ENCODE results near the gene EMP1.

EMP1 gene

DNA sequence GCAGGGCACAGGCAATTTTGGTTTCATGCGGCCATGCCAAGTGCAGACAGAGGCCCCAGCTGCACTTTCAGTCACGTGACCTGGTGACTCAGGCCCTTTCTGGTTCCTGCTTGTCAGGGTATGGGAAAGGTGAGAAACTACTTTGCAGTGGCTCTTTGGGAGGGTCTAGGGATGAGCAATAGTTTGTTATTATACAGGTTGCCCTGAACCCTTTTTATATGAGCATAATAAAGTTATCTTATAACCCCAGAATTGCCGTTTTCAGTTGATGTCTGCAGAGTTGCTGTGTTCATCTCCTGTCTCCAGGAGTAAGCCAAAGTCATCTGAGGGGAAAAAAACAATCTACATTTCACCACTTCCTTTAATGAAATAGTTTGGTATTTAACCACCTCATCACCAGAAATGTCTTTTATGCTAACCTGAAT, 30.9 kb upstream of the EMP1 start:
- H3K4me3 ChIP-seq (ENCODE audit: low read depth, low read length): no peak overlapping the region
- TF ChIP-seq, protein P1, sequence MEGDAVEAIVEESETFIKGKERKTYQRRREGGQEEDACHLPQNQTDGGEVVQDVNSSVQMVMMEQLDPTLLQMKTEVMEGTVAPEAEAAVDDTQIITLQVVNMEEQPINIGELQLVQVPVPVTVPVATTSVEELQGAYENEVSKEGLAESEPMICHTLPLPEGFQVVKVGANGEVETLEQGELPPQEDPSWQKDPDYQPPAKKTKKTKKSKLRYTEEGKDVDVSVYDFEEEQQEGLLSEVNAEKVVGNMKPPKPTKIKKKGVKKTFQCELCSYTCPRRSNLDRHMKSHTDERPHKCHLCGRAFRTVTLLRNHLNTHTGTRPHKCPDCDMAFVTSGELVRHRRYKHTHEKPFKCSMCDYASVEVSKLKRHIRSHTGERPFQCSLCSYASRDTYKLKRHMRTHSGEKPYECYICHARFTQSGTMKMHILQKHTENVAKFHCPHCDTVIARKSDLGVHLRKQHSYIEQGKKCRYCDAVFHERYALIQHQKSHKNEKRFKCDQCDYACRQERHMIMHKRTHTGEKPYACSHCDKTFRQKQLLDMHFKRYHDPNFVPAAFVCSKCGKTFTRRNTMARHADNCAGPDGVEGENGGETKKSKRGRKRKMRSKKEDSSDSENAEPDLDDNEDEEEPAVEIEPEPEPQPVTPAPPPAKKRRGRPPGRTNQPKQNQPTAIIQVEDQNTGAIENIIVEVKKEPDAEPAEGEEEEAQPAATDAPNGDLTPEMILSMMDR (IDR thresholded peaks at IDR 0.05; ENCODE audit: low read depth, low read length): no peak

DNA sequence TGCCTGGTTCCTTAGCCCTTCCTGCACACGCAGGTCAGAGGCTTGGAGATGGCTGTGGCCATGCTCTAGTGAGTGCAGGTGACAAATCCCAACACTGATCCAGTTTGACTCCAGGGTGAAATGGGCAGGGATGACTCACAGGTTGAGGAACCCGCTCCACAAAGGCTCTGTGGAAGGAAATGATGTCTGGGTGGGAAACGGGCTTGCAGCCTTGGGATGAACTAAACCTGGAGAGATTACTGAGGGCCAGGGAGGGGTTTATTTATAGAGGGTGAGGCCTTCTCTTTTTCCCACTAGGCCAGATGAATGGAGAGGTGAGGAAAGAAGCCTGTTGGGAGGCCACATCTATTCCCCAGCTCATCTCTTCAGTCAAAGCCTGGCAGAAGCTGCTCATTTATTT, 29.3 kb upstream of the EMP1 start:
- H3K4me3 ChIP-seq (ENCODE audit: low read depth, low read length): no peak overlapping the region
- TF ChIP-seq, protein P1 (IDR thresholded peaks at IDR 0.05; ENCODE audit: low read depth, low read length): no peak

DNA sequence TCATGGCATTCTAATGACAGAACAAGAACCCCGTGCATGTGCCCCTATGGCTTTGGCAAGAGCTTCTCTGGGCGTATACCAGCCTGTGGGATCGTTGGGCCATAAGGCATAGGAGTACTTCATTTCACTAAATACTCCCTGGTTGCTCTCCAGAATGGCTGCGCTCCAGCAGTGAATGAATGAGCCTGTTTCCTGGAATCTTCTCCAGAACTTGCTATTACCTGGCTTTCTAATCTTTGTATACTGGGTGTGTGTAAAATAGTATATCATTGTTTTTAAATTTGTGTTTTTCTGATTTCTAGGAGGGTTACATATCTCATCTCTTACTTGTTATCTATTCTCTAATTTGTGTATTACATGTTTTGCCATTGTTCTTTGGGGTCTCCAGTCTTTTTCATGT, 28.6 kb upstream of the EMP1 start:
- H3K4me3 ChIP-seq (ENCODE audit: low read depth, low read length): no peak overlapping the region
- TF ChIP-seq, protein P1 (IDR thresholded peaks at IDR 0.05; ENCODE audit: low read depth, low read length): no peak

DNA sequence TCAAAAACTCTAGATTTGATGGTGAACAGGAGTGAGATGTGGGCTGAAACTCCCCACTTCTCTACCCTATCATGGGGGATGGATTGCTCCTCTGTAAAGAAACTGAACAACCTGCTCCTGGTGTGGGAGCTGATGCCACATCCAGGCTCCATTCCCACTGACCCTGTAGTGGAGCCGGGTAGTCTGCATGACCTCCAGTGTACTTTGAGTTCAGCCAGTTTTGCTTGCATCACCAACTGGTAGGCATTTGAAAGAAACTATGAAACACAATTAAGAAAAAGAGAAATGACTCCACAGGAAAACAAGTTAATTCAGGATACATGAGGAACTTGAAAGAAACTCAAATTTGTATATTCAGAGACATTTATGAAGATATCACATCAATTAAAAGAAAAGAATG, 27.3 kb upstream of the EMP1 start:
- TF ChIP-seq, protein P1 (IDR thresholded peaks at IDR 0.05; ENCODE audit: low read depth, low read length): no peak
- H3K4me3 ChIP-seq (ENCODE audit: low read depth, low read length): no peak overlapping the region

DNA sequence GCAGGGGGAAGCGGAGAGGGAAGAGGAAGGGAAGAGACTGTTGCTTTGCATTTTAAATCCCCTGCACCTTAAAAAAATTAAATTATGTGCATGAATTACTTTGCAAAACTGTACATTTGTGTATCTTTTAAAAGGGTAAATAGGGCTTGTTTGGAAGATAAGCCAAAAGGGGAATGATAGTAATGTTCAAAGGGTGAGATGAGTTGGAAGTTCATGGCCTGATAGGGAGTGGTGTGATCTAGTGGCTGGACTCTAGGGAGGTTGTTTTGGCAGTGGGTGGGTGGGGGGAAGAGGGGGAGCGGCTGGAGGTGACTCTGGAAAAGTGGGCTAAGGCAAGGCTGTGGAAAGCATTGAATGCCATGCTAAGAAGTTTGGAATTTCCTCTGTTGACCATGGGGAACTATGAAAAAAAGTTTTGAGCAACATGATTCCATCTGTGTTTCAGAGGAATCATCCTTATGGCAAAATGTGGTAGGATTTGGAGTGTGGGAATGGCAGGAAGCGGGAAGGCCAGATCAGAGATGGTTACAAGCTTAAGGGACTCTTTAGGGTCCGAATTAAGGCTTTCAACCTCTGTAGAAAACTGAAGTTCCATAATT, 25.5 kb upstream of the EMP1 start:
- no peak overlapping the region for H3K4me3 ChIP-seq (ENCODE audit: low read depth, low read length)
- TF ChIP-seq, protein P1 (IDR thresholded peaks at IDR 0.05; ENCODE audit: low read depth, low read length): no peak

DNA sequence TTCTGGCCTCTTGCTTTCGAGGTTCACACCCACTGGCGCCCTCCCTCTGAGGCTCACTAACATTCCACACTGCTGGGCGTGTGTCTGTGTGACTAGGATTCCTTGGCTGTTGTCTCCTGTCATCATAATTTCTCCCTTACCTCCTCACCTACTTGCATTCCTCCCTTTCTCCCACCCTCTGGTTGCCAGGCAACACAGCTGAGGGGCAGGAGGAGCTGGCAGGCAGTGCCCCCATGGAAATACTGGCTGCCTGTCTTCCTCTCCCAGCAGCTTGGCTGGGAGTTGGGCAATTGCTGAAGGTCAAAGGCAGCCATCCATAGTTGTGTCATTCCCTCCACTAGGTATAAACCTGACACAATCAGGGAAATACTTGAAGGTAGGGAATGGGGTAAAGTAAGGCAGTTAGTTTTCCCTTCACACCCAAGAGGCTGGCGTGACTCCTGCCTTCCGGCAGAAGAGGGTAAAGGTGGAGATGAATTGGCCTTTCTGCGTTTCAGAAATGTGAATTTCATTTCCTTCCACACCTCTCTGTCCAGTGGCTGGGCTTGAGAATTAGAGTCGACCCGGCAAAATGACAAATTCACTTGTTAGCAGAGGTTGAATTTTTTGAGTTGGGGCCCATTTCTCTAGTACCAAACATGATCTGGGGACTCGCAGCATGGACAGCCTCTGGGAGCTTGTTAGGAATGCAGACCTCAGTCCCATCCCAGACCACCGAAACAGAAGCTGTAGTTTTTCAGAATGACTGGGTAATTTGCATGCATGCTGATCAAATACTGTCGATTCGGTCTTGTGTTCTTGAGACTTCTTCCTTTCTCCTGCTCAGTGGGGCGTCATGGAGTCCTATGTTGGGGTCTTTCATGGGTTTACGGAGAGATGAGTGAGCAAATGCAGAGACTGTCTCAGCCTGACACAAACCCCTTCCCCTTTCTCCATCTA, 24.3 kb upstream of the EMP1 start:
- H3K4me3 ChIP-seq (ENCODE audit: low read depth, low read length): no peak overlapping the region
- TF ChIP-seq, protein P1 (IDR thresholded peaks at IDR 0.05; ENCODE audit: low read depth, low read length): no peak

Measured in WI38 (cell line).